Aorta (tissue), 5 donors: ENCODE data around the gene GPNMB. TPM values are rescaled to one million over a fixed set of nuclear protein-coding genes. Genes with fewer than 3 reads are reported as not detected.

ENCODE experiments used
- ATAC-seq: fragments of 200-7000 bp; cut with Tn5 transposase; one replicate; pipeline ENCODE4 v1.9.1; 2022; ENCODE audit warnings: moderate library complexity; ENCODE audit not compliant: low FRiP score
- DNase-seq, 2 donors: peaks; one replicate each; pipeline ENCODE4 v3.0.0-alpha.2; 2020
- H3K27ac ChIP-seq, 2 donors: one replicate each; pipeline ENCODE4 v1.5.1; 2013; ENCODE audit warnings: low read length in 2 of 2, mild to moderate bottlenecking in 2 of 2, moderate library complexity in 2 of 2, control low read depth in 1 of 2, inconsistent platforms in 1 of 2, low read depth in 1 of 2
- H3K27me3 ChIP-seq, 2 donors: one replicate each; pipeline ENCODE4 v1.6.1; 2013; ENCODE audit warnings: control low read depth in 1 of 2, low read length in 1 of 2, mild to moderate bottlenecking in 1 of 2, moderate library complexity in 1 of 2; ENCODE audit not compliant: insufficient read depth in 2 of 2, control insufficient read depth in 1 of 2
- H3K36me3 ChIP-seq, 2 donors: one replicate each; pipeline ENCODE4 v1.6.1; 2013; ENCODE audit warnings: control low read depth in 1 of 2, low read length in 1 of 2, mild to moderate bottlenecking in 1 of 2; ENCODE audit not compliant: insufficient read depth in 2 of 2, control insufficient read depth in 1 of 2
- H3K4me1 ChIP-seq, 2 donors: one replicate each; pipeline ENCODE4 v1.6.1; 2013; ENCODE audit warnings: low read length in 2 of 2, control low read depth in 1 of 2, mild to moderate bottlenecking in 1 of 2, moderate library complexity in 1 of 2; ENCODE audit not compliant: insufficient read depth in 2 of 2, control insufficient read depth in 1 of 2
- H3K4me3 ChIP-seq, 2 donors: one replicate each; pipeline ENCODE4 v1.5.1; 2013; ENCODE audit warnings: low read length in 2 of 2, control low read depth in 1 of 2, mild to moderate bottlenecking in 1 of 2
- H3K9me3 ChIP-seq: one replicate; pipeline ENCODE4 v1.6.1; 2013; ENCODE audit warnings: mild to moderate bottlenecking, low read length; ENCODE audit not compliant: control insufficient read depth
- WGBS, 2 donors: extraction: QIAGEN DNeasy Blood & Tissue Kit; methylation state at CpG; one replicate each; pipeline ENCODE4 v1.1.7; 2013; 5-methylcytosine and 5-hydroxymethylcytosine counted together
- intact Hi-C, 2 donors: fragments of 100-400 bp; cut with DNase I; formaldehyde crosslinking; loops; one replicate each; pipeline versions ENCODE4 v1.14.2 to v1.15.0; 2022
- polyA plus RNA-seq, 2 donors: library from polyadenylated mRNA; stranded (reverse); fragments of 200-250 nt; gene quantifications; one replicate each; pipeline ENCODE4 v1.2.3, GENCODE V29; 2013
- total RNA-seq, 2 donors: library from RNA; stranded (reverse); fragmentation: NEBNext Ultra II Directional; extraction: Animal tissue kit (Norgen Biotek cat#: 25700); gene quantifications; one replicate each; pipeline ENCODE4 v1.2.1, GENCODE V29; 2021
- donor health status: healthy with polysubstance abuse.
- donor health status: Bipolar disorder and iron deficiency.
- donor health status: DM: no; HTN: no; CAD: no.
- donor health status: DM: no; HTN: no; CAD: no.
- donor health status: DM: yes; HTN: yes; CAD: no.

GPNMB gene
- total and polyA plus RNA-seq, 4 donors, result 60.2 to 209 (median 152) TPM

- intact Hi-C loops, result no loop called here
- no peaks in the 10 kb centered on the region for H3K9me3 ChIP-seq
- H3K36me3 ChIP-seq, result no peaks in the 10 kb centered on the region
- no peak overlapping the region for H3K4me3 ChIP-seq
- H3K27ac ChIP-seq, result no peak overlapping the region
- no peak for ATAC-seq
- 87 to 92% methylated on average over 2 of the region's 2 CpGs for WGBS, 2 donors
- no peak for DNase-seq
- H3K4me1 ChIP-seq, result no peaks in the 10 kb centered on the region
- H3K27me3 ChIP-seq, result no peaks in the 10 kb centered on the region
These were observed 33.4 kb downstream of the GPNMB start for GRCh38 chr7:23279819-23280525.

- intact Hi-C loops, result no loop called here
- Histone ChIP-seq H3K9me3 (no peaks in the 10 kb centered on the region), H3K27me3 (no peaks in the 10 kb centered on the region), H3K27ac (no peak overlapping the region), H3K4me1 (no peaks in the 10 kb centered on the region), H3K36me3 (no peaks in the 10 kb centered on the region), H3K4me3 (no peak overlapping the region)
- ATAC-seq, result no peak
- DNase-seq, result no peak
- 95 to 96% methylated on average over 4 of the region's 4 CpGs for WGBS, 2 donors
These were observed 36.5 kb downstream of the GPNMB start for GRCh38 chr7:23283086-23283485.

- ATAC-seq, result no peak
- Histone ChIP-seq H3K4me3 (no peak overlapping the region), H3K27me3 (no peaks in the 10 kb centered on the region), H3K36me3 (no peaks in the 10 kb centered on the region), H3K27ac (no peak overlapping the region), H3K9me3 (no peaks in the 10 kb centered on the region), H3K4me1 (no peaks in the 10 kb centered on the region)
- intact Hi-C loops, result no loop called here
- DNase-seq, result no peak
- WGBS, 2 donors, result 96 to 100% methylated on average over 2 of the region's 2 CpGs
These were observed 38.3 kb downstream of the GPNMB start for GRCh38 chr7:23284871-23285270.

- Histone ChIP-seq H3K36me3 (no peaks in the 10 kb centered on the region), H3K4me1 (no peaks in the 10 kb centered on the region), H3K27me3 (no peaks in the 10 kb centered on the region), H3K4me3 (no peak overlapping the region), H3K27ac (no peak overlapping the region), H3K9me3 (no peaks in the 10 kb centered on the region)
- intact Hi-C loops, result no loop called here
- no peak for ATAC-seq
- 75 to 81% methylated on average over 17 to 18 of the region's 18 CpGs for WGBS, 2 donors
- DNase-seq, result no peak
These were observed 39.4 kb downstream of the GPNMB start for GRCh38 chr7:23285657-23286646.

GRCh38 chr7:23287612-23288011 is 41.0 kb downstream of the GPNMB start:
- WGBS, 2 donors, result 93 to 94% methylated on average over 5 of the region's 5 CpGs
- H3K9me3 ChIP-seq, result no peaks in the 10 kb centered on the region
- H3K4me1 ChIP-seq, result no peaks in the 10 kb centered on the region
- H3K36me3 ChIP-seq, result no peaks in the 10 kb centered on the region
- no peaks in the 10 kb centered on the region for H3K27me3 ChIP-seq
- no peak overlapping the region for H3K27ac ChIP-seq
- intact Hi-C loops, result no loop called here
- DNase-seq, result no peak
- no peak for ATAC-seq
- no peak overlapping the region for H3K4me3 ChIP-seq

- WGBS, 2 donors, result 91 to 94% methylated on average over 9 of the region's 9 CpGs
- ATAC-seq (no peak), DNase-seq (no peak)
- intact Hi-C loops, result no loop called here
- H3K4me1 ChIP-seq, result no peaks in the 10 kb centered on the region
- no peak overlapping the region for H3K27ac ChIP-seq
- H3K4me3 ChIP-seq, result no peak overlapping the region
- H3K27me3 ChIP-seq, result no peaks in the 10 kb centered on the region
- no peaks in the 10 kb centered on the region for H3K36me3 ChIP-seq
- H3K9me3 ChIP-seq, result no peaks in the 10 kb centered on the region
These were observed 44.4 kb downstream of the GPNMB start for GRCh38 chr7:23290993-23291392.

GRCh38 chr7:23291957-23292560 is 45.5 kb downstream of the GPNMB start:
- no peaks in the 10 kb centered on the region for H3K36me3 ChIP-seq
- no peak overlapping the region for H3K27ac ChIP-seq
- intact Hi-C loops, result no loop called here
- WGBS, 2 donors, result 72 to 73% methylated on average over 3 of the region's 3 CpGs
- no peak overlapping the region for H3K4me3 ChIP-seq
- ATAC-seq, result no peak
- no peak for DNase-seq
- no peaks in the 10 kb centered on the region for H3K4me1 ChIP-seq
- no peaks in the 10 kb centered on the region for H3K27me3 ChIP-seq
- H3K9me3 ChIP-seq, result no peaks in the 10 kb centered on the region

GRCh38 chr7:23292623-23293022 is 46.0 kb downstream of the GPNMB start:
- H3K4me1 ChIP-seq, result no peaks in the 10 kb centered on the region
- no peaks in the 10 kb centered on the region for H3K36me3 ChIP-seq
- no peak overlapping the region for H3K4me3 ChIP-seq
- intact Hi-C loops, result no loop called here
- DNase-seq (no peak), ATAC-seq (no peak)
- no peaks in the 10 kb centered on the region for H3K9me3 ChIP-seq
- H3K27ac ChIP-seq, result no peak overlapping the region
- WGBS, 2 donors, result 91 to 95% methylated on average over 4 of the region's 4 CpGs
- H3K27me3 ChIP-seq, result no peaks in the 10 kb centered on the region
